B cell (primary cell): Measurements from ENCODE around the gene BLM. TPM values are rescaled to one million over a fixed set of nuclear protein-coding genes. Genes with fewer than 3 reads are reported as not detected.

Experiments used
- ATAC-seq: fragments of 200-7000 bp; cut with Tn5 transposase; one replicate; pipeline ENCODE4 v1.10.0; 2021; ENCODE audit warnings: low read depth, mild to moderate bottlenecking, moderate number of reproducible peaks, moderate library complexity
- CTCF ChIA-PET: fragments of 350-600 bp; sonication (Branson Sonifier 250); formaldehyde crosslinking; loops from one replicate; lab custom pipeline; 2021; ENCODE audit warnings: antibody characterized with exemption, inconsistent platforms; lab: Charles Lee
- POLR2A ChIA-PET: fragments of 350-600 bp; sonication (Branson Sonifier 250); formaldehyde crosslinking; loops from one replicate; lab custom pipeline; 2021; ENCODE audit warnings: antibody characterized with exemption; lab: Charles Lee
- DNase-seq: peaks from one replicate; pipeline ENCODE4 v3.0.0; 2013
- H2AFZ ChIP-seq: 2 replicates; pipeline ENCODE4 v1.6.1; 2012; ENCODE audit warnings: mild to moderate bottlenecking, low read depth, low read length; ENCODE audit not compliant: insufficient read depth, poor library complexity, severe bottlenecking
- H3K27ac ChIP-seq, 2 donors: 1 replicate in 1 of 2; 2 replicates in 1 of 2; pipeline ENCODE4 v1.5.1; 2012 to 2013; ENCODE audit warnings: low read length in 2 of 2, mild to moderate bottlenecking in 2 of 2, moderate library complexity in 1 of 2
- H3K27me3 ChIP-seq, 4 experiments: fragments of 200-600 bp in 1 of 4; sonication (generic) in 1 of 4; replicated peaks in 1 of 4; 1 replicate in 2 of 4; 2 replicates in 2 of 4; pipeline versions ENCODE4 v1.6.1 to v1.7.0; 2013 to 2016; ENCODE audit warnings: low read length in 3 of 4, mild to moderate bottlenecking in 2 of 4, mixed read lengths in 1 of 4, moderate library complexity in 1 of 4; ENCODE audit not compliant: insufficient read depth in 4 of 4, control insufficient read depth in 3 of 4; ENCODE audit errors: control extremely low read depth in 1 of 4
- H3K36me3 ChIP-seq, 2 experiments: replicated peaks in 1 of 2; 1 replicate in 1 of 2; 2 replicates in 1 of 2; pipeline versions ENCODE4 v1.6.1 to v1.7.1; 2013; ENCODE audit warnings: low read length in 1 of 2; ENCODE audit not compliant: insufficient read depth in 2 of 2, control insufficient read depth in 1 of 2; ENCODE audit errors: control extremely low read depth in 1 of 2, extremely low read depth in 1 of 2
- H3K4me1 ChIP-seq, 2 donors: fragments of 200-600 bp in 1 of 2; sonication (generic) in 1 of 2; 1 replicate in 1 of 2; 2 replicates in 1 of 2; pipeline versions ENCODE4 v1.5.1 to v1.6.1; 2013 to 2017; ENCODE audit warnings: low read length in 2 of 2; ENCODE audit not compliant: control insufficient read depth in 2 of 2, insufficient read depth in 2 of 2
- H3K4me2 ChIP-seq: replicated peaks from 2 replicates; pipeline ENCODE3; 2012; ENCODE audit warnings: mild to moderate bottlenecking, low read depth, low read length; ENCODE audit not compliant: poor library complexity, severe bottlenecking
- H3K4me3 ChIP-seq, 5 experiments: fragments of 200-600 bp in 1 of 5; sonication (generic) in 1 of 5; 1 replicate in 3 of 5; 2 replicates in 2 of 5; pipeline versions ENCODE4 v1.5.1 to v1.7.0; 2011 to 2016; ENCODE audit warnings: low read length in 4 of 5, mild to moderate bottlenecking in 4 of 5, low read depth in 2 of 5, control low read depth in 1 of 5, moderate library complexity in 1 of 5; ENCODE audit not compliant: insufficient read depth in 1 of 5; ENCODE audit errors: control extremely low read depth in 1 of 5, extremely low read depth in 1 of 5
- H3K79me2 ChIP-seq: fragments of 200-600 bp; sonication (generic); one replicate; pipeline ENCODE4 v1.6.0; 2016; ENCODE audit warnings: low read length; ENCODE audit not compliant: control insufficient read depth, insufficient read depth
- H3K9ac ChIP-seq: fragments of 200-600 bp; sonication (generic); 2 replicates; pipeline ENCODE4 v1.6.1; 2017; ENCODE audit warnings: mild to moderate bottlenecking, low read length, moderate library complexity
- H3K9me3 ChIP-seq, 3 donors: one replicate each; pipeline versions ENCODE4 v1.6.1 to v1.7.1; 2013; ENCODE audit warnings: low read length in 2 of 3; ENCODE audit not compliant: control insufficient read depth in 2 of 3, insufficient read depth in 1 of 3; ENCODE audit errors: control extremely low read depth in 1 of 3
- H4K20me1 ChIP-seq: 2 replicates; pipeline ENCODE4 v1.6.0; 2012; ENCODE audit warnings: mild to moderate bottlenecking, low read length; ENCODE audit not compliant: insufficient read depth, control insufficient read depth, poor library complexity, severe bottlenecking
- H3K27ac Mint-ChIP-seq: one replicate; pipeline ENCODE4 v1.8.0; 2021; ENCODE audit warnings: mixed read lengths
- H3K27me3 Mint-ChIP-seq: one replicate; pipeline ENCODE4 v1.8.0; 2021; ENCODE audit warnings: mixed read lengths
- H3K4me1 Mint-ChIP-seq: one replicate; pipeline ENCODE4 v1.8.0; 2021; ENCODE audit warnings: mixed read lengths
- H3K4me3 Mint-ChIP-seq: one replicate; pipeline ENCODE4 v1.8.0; 2021; ENCODE audit warnings: mixed read lengths
- H3K9me3 Mint-ChIP-seq: one replicate; pipeline ENCODE4 v1.8.0; 2022; ENCODE audit warnings: mixed read lengths; ENCODE audit not compliant: insufficient read depth
- CTCF ChIP-seq: fragments of 200-600 bp; IDR thresholded peaks from one replicate; pipeline ENCODE4 v1.8.0; 2022; ENCODE audit warnings: antibody characterized with exemption, mild to moderate bottlenecking
- EZH2 ChIP-seq: IDR thresholded peaks from 2 replicates; pipeline ENCODE4 v1.6.1; 2012; ENCODE audit warnings: borderline replicate concordance, low read depth, mild to moderate bottlenecking, moderate library complexity, low read length; ENCODE audit not compliant: insufficient read depth, poor library complexity, severe bottlenecking
- WGBS: methylation state at CpG from one replicate; pipeline ENCODE4 v1.1.5; 2013; ENCODE audit warnings: missing lambda C conversion rate; ENCODE audit not compliant: insufficient coverage; 5-methylcytosine and 5-hydroxymethylcytosine counted together
- intact Hi-C: fragments of 100-400 bp; cut with micrococcal nuclease; formaldehyde crosslinking; loops from one replicate; pipeline ENCODE4 v1.10.0; 2022
- polyA plus RNA-seq: library from polyadenylated mRNA; depleted of rRNA; stranded (reverse); fragments of >200 nt; gene quantifications from 2 replicates; pipeline ENCODE4 v1.2.3, GENCODE V29; 2012
- total RNA-seq, 2 donors: library from RNA; stranded (reverse); fragments of 120-200 nt in 1 of 2; gene quantifications; 1 replicate in 1 of 2; 2 replicates in 1 of 2; pipeline versions ENCODE4 v1.2.3 to v1.2.4, GENCODE V29; 2013 to 2022

The BLM gene
- total and polyA plus RNA-seq, 2 donors (not counting 1 experiment from before 2014, with no cell fraction given): 5.2 to 17.4 TPM

- no peaks in the 10 kb centered on the region for H3K27me3 Mint-ChIP-seq
- DNase-seq (no peak), ATAC-seq (no peak)
- H3K9me3 Mint-ChIP-seq: no peaks in the 10 kb centered on the region
- Histone ChIP-seq H3K9ac (no peak overlapping the region), H3K4me3 (no peak overlapping the region), H2AFZ (no peak overlapping the region), H3K4me2 (no peak overlapping the region), H3K4me1 (no peaks in the 10 kb centered on the region), H3K27me3 (no peaks in the 10 kb centered on the region), H3K27ac (no peak overlapping the region), H3K9me3 (no peaks in the 10 kb centered on the region), H4K20me1 (no peaks in the 10 kb centered on the region), H3K36me3 (peaks cover 5 to 44% of the 10 kb centered on the region in 2 experiments), H3K79me2 (no peaks in the 10 kb centered on the region)
- ChIA-PET POLR2A (no interaction called here), CTCF (interaction anchor here (1.2 kb wide), 1 partner anchor 109 kb away, joined by 3 read pairs; no protein-coding TSS in a partner anchor)
- WGBS: no CpG with 5 or more reads among the region's 2 CpGs
- H3K27ac Mint-ChIP-seq: no peak overlapping the region
- TF ChIP-seq CTCF (no peak), EZH2 (no peak)
- intact Hi-C loops: no loop called here
- no peaks in the 10 kb centered on the region for H3K4me1 Mint-ChIP-seq
- no peak overlapping the region for H3K4me3 Mint-ChIP-seq
Observed at GRCh38 chr15:90756916-90757315, 39.8 kb downstream of the BLM start.

GRCh38 chr15:90757461-90757860 is 40.3 kb downstream of the BLM start:
- ATAC-seq (no peak), DNase-seq (no peak)
- intact Hi-C loops: no loop called here
- POLR2A ChIA-PET: no interaction called here
- H3K27ac ChIP-seq: no peak overlapping the region
- H3K27ac Mint-ChIP-seq: no peak overlapping the region
- 100% methylated on average over 1 of the region's 1 CpG for WGBS
- no peaks in the 10 kb centered on the region for H3K9me3 ChIP-seq
- no peak overlapping the region for H2AFZ ChIP-seq
- H3K27me3 ChIP-seq: no peaks in the 10 kb centered on the region
- H3K36me3 ChIP-seq: peaks cover 6 to 44% of the 10 kb centered on the region in 2 experiments
- no peaks in the 10 kb centered on the region for H3K27me3 Mint-ChIP-seq
- no peaks in the 10 kb centered on the region for H3K79me2 ChIP-seq
- no peaks in the 10 kb centered on the region for H4K20me1 ChIP-seq
- no peak overlapping the region for H3K4me2 ChIP-seq
- CTCF ChIA-PET: interaction anchor here (1.2 to 1.5 kb wide), 2 partner anchors 110 to 128 kb away, joined by 3 to 6 read pairs; no protein-coding TSS in a partner anchor
- no peak overlapping the region for H3K4me3 ChIP-seq
- no peak overlapping the region for H3K4me3 Mint-ChIP-seq
- no peaks in the 10 kb centered on the region for H3K4me1 Mint-ChIP-seq
- no peak for TF ChIP-seq CTCF
- no peaks in the 10 kb centered on the region for H3K4me1 ChIP-seq
- no peak overlapping the region for H3K9ac ChIP-seq
- no peaks in the 10 kb centered on the region for H3K9me3 Mint-ChIP-seq
